Activated T-helper 17 cell treated with anti-CD3 and anti-CD28 coated beads, Interleukin-2, amount 50 U/mL, for 72 hours (primary cell): ENCODE data around the gene PTEN. TPM values are rescaled to one million over a fixed set of nuclear protein-coding genes. Genes with fewer than 3 reads are reported as not detected.
A peak's percentile ranks its signal among the peaks of the same experiment; 100 is the strongest.
"Not testable (repeated sequence)": the region's sequence is repeated elsewhere in the genome, so short reads cannot be mapped to it uniquely, and the experiment has no call there.

Source experiments
- ATAC-seq: fragments of 150-1000 bp; cut with Tn5 transposase; replicated peaks from 2 replicates; pipeline ENCODE4 v1.10.0; 2021; ENCODE audit warnings: mild to moderate bottlenecking, moderate library complexity
- H3K27ac Mint-ChIP-seq: one replicate; pipeline ENCODE4 v1.8.0; 2022; ENCODE audit warnings: mixed read lengths
- H3K27me3 Mint-ChIP-seq: one replicate; pipeline ENCODE4 v1.8.0; 2022; ENCODE audit warnings: mixed read lengths
- H3K36me3 Mint-ChIP-seq: one replicate; pipeline ENCODE4 v1.8.0; 2022; ENCODE audit warnings: low read depth, mild to moderate bottlenecking, mixed read lengths
- H3K4me1 Mint-ChIP-seq: one replicate; pipeline ENCODE4 v1.8.0; 2022; ENCODE audit warnings: mixed read lengths
- H3K4me3 Mint-ChIP-seq: one replicate; pipeline ENCODE4 v1.8.0; 2022; ENCODE audit warnings: mild to moderate bottlenecking, mixed read lengths
- H3K9me3 Mint-ChIP-seq: one replicate; pipeline ENCODE4 v1.8.0; 2022; ENCODE audit warnings: mixed read lengths
- total RNA-seq, 2 donors: library from RNA; stranded (reverse); gene quantifications; one replicate each; pipeline ENCODE4 v1.2.3, GENCODE V29; 2022

PTEN gene
- total RNA-seq, 2 donors from 2014 or later: 64.2 to 65.8 TPM

DNA sequence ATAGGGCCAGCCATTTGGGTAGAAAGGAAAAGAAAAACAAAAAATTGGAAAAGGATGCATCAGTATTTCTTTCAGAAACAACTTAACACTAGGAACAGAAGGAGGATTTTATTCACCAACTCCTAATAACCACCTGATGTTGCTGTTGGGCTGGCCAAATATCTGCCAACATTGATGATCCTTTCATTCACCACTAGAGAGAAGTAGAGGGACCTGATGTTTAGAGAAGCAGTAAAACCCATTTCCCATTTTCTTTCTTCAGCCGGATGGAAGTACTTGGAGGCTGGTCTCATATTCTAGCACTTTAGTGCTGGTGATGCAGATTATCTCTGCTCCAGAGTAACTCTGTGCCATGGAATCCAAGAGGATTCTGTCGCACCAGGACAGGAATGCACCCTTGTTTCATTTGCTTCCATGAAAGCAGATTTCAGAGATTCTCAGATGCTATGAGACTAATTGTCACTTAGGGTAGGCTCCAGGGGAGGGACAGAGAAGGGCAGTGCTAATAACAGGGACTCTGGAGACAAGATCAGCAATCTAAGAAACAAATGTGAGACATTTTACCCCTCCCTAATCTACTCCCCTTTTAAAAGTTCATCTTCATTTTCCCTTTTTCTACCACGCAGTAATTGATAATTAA is 3.1 kb upstream of the PTEN start:
- peaks cover 9% of the 10 kb centered on the region for H3K4me1 Mint-ChIP-seq
- peak overlapping the region; percentile 13 for H3K4me3 Mint-ChIP-seq
- no peaks in the 10 kb centered on the region for H3K27me3 Mint-ChIP-seq
- H3K9me3 Mint-ChIP-seq: no peaks in the 10 kb centered on the region
- ATAC-seq: no peak
- peaks cover 14% of the 10 kb centered on the region for H3K36me3 Mint-ChIP-seq
- H3K27ac Mint-ChIP-seq: no peak overlapping the region

DNA sequence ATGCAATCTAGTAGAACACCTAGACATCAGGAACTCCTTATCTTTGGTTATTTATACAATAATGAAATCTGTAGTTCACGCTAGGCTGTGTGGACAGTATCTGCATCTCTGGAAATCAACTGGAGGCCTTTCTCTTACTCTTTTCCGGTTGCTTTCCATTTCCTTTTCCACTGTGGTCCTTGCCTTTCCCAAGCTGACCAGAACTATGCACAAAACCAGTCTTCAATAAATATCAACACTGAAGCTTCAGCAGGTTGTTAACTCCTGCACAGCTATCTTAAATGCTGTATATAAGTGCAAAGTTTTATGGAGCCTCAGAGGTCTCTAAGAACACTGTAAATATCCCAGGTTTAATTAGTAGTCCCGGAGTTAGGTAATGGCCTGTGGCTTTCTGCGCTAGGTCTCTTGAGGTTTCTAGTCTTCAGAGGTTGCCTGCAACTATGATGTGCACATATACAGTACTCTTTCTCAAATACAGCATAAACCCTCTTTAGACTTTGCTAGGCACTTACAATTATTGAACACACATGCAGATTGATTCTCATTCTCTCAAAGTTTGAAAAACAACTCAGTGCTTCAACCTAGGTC is 2.5 kb upstream of the PTEN start:
- no peak for ATAC-seq
- no peak overlapping the region for H3K27ac Mint-ChIP-seq
- peak overlapping the region; percentile 96 for H3K4me3 Mint-ChIP-seq

GRCh38 chr10:87861566-87861952 is 1.9 kb upstream of the PTEN start:
- Mint-ChIP-seq H3K36me3 (peaks cover 27% of the 10 kb centered on the region), H3K4me3 (peak overlapping the region; percentile 96), H3K27me3 (no peaks in the 10 kb centered on the region), H3K27ac (peak overlapping the region; percentile 91), H3K9me3 (no peaks in the 10 kb centered on the region), H3K4me1 (peaks cover 18% of the 10 kb centered on the region)
- ATAC-seq: no peak

More for the DNA sequence above, 2.5 kb upstream of the PTEN start:
- H3K9me3 Mint-ChIP-seq: no peaks in the 10 kb centered on the region
- H3K4me1 Mint-ChIP-seq: peaks cover 16% of the 10 kb centered on the region
- peaks cover 21% of the 10 kb centered on the region for H3K36me3 Mint-ChIP-seq
- no peaks in the 10 kb centered on the region for H3K27me3 Mint-ChIP-seq

DNA sequence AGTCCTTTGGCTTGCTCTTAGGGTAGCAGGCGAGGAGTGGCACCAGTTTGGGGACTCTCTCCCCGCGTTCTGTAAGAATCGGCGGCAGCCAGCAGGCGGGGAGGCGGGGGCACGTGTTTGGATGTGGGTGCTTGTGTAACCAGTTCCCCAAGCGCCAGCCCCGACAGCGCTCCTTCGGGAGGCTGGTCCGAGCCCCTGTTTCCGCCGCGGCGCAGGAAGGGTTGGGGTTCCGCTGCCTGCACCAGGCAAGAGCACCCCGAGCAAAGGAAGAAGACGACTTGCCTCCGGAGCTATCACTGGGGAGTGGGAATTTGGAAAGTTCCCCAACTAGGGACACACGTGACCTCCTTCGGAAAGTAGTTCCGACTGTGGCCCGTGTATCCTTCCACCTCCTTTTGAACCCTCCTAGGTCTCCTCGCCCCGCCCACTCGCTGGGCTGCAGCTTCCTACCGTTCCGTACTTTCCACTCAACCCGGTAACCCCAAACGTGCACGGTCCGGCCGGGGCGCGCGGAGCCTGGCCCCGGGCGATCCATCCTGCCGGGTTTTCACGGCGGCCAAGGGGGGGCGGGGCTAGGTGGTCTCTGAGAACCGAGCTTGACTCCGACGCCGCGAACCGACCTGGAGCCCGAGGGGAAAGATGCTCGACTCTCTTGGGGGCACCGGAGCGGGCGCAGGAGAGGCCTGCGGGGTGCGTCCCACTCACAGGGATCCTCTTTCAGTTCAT is 1.3 kb upstream of the PTEN start:
- H3K27me3 Mint-ChIP-seq: no peaks in the 10 kb centered on the region
- H3K27ac Mint-ChIP-seq: peak overlapping the region; percentile 91
- peaks cover 33% of the 10 kb centered on the region for H3K36me3 Mint-ChIP-seq
- no peaks in the 10 kb centered on the region for H3K9me3 Mint-ChIP-seq
- peak; percentile 59 for ATAC-seq
- H3K4me1 Mint-ChIP-seq: peaks cover 23% of the 10 kb centered on the region
- peak overlapping the region; percentile 96 for H3K4me3 Mint-ChIP-seq

- peaks cover 23% of the 10 kb centered on the region for H3K4me1 Mint-ChIP-seq
- no peaks in the 10 kb centered on the region for H3K9me3 Mint-ChIP-seq
- H3K27ac Mint-ChIP-seq: peak overlapping the region; percentile 91
- ATAC-seq: peak; percentile 48
- H3K4me3 Mint-ChIP-seq: peak overlapping the region; percentile 96
- H3K36me3 Mint-ChIP-seq: peaks cover 38% of the 10 kb centered on the region
- no peaks in the 10 kb centered on the region for H3K27me3 Mint-ChIP-seq
Observed at GRCh38 chr10:87862679-87863052, 759 bp upstream of the PTEN start.

DNA sequence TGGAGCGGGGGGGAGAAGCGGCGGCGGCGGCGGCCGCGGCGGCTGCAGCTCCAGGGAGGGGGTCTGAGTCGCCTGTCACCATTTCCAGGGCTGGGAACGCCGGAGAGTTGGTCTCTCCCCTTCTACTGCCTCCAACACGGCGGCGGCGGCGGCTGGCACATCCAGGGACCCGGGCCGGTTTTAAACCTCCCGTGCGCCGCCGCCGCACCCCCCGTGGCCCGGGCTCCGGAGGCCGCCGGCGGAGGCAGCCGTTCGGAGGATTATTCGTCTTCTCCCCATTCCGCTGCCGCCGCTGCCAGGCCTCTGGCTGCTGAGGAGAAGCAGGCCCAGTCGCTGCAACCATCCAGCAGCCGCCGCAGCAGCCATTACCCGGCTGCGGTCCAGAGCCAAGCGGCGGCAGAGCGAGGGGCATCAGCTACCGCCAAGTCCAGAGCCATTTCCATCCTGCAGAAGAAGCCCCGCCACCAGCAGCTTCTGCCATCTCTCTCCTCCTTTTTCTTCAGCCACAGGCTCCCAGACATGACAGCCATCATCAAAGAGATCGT is 598 bp downstream of the PTEN start:
- H3K36me3 Mint-ChIP-seq: peaks cover 48% of the 10 kb centered on the region
- not testable (repeated sequence) for H3K27me3 Mint-ChIP-seq, H3K9me3 Mint-ChIP-seq
- H3K4me1 Mint-ChIP-seq: peaks cover 29% of the 10 kb centered on the region
- ATAC-seq: peak; percentile 9
- H3K27ac Mint-ChIP-seq: peak overlapping the region; percentile 90
- H3K4me3 Mint-ChIP-seq: peak overlapping the region; percentile 96

- Mint-ChIP-seq H3K4me1 (peaks cover 29% of the 10 kb centered on the region), H3K27me3 (no peaks in the 10 kb centered on the region), H3K27ac (peak overlapping the region; percentile 90), H3K4me3 (peak overlapping the region; percentile 96), H3K9me3 (no peaks in the 10 kb centered on the region), H3K36me3 (peaks cover 52% of the 10 kb centered on the region)
- ATAC-seq: peak; percentile 9
Observed at GRCh38 chr10:87864496-87865059, 1.2 kb downstream of the PTEN start.

- peak overlapping the region; percentile 90 for H3K27ac Mint-ChIP-seq
- H3K4me1 Mint-ChIP-seq: peaks cover 27% of the 10 kb centered on the region
- H3K36me3 Mint-ChIP-seq: peaks cover 52% of the 10 kb centered on the region
- H3K4me3 Mint-ChIP-seq: peak overlapping the region; percentile 96
- ATAC-seq: no peak
- no peaks in the 10 kb centered on the region for H3K9me3 Mint-ChIP-seq
- H3K27me3 Mint-ChIP-seq: no peaks in the 10 kb centered on the region
Observed at GRCh38 chr10:87865241-87865881, 1.9 kb downstream of the PTEN start.

- Mint-ChIP-seq H3K27ac (peak overlapping the region; percentile 47), H3K27me3 (no peaks in the 10 kb centered on the region), H3K36me3 (peaks cover 62% of the 10 kb centered on the region), H3K4me3 (peak overlapping the region; percentile 96), H3K4me1 (peaks cover 31% of the 10 kb centered on the region), H3K9me3 (no peaks in the 10 kb centered on the region)
- no peak for ATAC-seq
Observed at GRCh38 chr10:87866412-87866974, 3.1 kb downstream of the PTEN start.

DNA sequence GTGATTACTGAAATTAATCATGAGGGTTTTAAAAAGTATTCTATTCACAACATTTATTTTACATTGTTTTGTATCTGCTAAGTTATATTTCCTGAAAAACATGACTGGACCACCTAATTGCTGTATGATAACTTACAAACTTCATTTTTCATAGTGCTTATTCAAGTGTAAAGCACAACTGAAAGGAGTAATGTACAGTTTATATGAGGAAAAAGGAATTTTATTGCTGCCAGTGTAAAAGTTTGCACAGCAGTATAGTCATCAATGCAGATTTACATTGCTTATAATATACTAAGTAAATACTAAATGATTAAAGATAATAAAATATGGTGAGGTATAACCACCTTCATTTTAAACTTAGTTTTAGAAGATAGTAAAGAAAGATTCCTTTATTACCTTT is 4.0 kb downstream of the PTEN start:
- Mint-ChIP-seq H3K9me3 (no peaks in the 10 kb centered on the region), H3K27ac (no peak overlapping the region), H3K4me1 (peaks cover 29% of the 10 kb centered on the region), H3K36me3 (peaks cover 59% of the 10 kb centered on the region), H3K4me3 (peak overlapping the region; percentile 96), H3K27me3 (no peaks in the 10 kb centered on the region)
- ATAC-seq: no peak

- H3K27ac Mint-ChIP-seq: no peak overlapping the region
- no peaks in the 10 kb centered on the region for H3K27me3 Mint-ChIP-seq
- H3K4me3 Mint-ChIP-seq: peak overlapping the region; percentile 64
- peaks cover 35% of the 10 kb centered on the region for H3K4me1 Mint-ChIP-seq
- no peak for ATAC-seq
- no peaks in the 10 kb centered on the region for H3K9me3 Mint-ChIP-seq
- peaks cover 59% of the 10 kb centered on the region for H3K36me3 Mint-ChIP-seq
Observed at GRCh38 chr10:87868277-87868676, 4.9 kb downstream of the PTEN start.

DNA sequence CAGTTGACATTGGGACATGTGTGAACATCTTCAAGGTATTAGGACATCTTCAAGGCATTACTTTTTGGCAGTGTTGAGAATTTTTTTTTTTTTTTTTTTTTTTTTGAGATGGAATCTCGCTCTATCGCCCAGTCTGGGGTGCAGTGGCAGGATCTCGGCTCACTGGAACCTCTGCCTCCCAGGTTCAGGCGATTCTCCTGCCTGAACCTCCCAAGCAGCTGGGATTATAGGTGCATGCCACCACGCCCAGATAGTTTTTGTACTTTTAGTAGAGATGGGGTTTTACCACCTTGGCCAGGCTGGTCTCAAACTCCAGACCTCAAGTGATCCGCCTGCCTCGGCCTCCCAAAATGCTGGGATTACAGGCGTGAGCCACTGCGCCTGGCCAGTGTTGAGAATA is 5.7 kb downstream of the PTEN start:
- Mint-ChIP-seq H3K36me3 (peaks cover 64% of the 10 kb centered on the region), H3K4me3 (peak overlapping the region; percentile 64), H3K4me1 (peaks cover 35% of the 10 kb centered on the region)
- not testable (repeated sequence) for H3K9me3 Mint-ChIP-seq, ATAC-seq, H3K27me3 Mint-ChIP-seq, H3K27ac Mint-ChIP-seq

DNA sequence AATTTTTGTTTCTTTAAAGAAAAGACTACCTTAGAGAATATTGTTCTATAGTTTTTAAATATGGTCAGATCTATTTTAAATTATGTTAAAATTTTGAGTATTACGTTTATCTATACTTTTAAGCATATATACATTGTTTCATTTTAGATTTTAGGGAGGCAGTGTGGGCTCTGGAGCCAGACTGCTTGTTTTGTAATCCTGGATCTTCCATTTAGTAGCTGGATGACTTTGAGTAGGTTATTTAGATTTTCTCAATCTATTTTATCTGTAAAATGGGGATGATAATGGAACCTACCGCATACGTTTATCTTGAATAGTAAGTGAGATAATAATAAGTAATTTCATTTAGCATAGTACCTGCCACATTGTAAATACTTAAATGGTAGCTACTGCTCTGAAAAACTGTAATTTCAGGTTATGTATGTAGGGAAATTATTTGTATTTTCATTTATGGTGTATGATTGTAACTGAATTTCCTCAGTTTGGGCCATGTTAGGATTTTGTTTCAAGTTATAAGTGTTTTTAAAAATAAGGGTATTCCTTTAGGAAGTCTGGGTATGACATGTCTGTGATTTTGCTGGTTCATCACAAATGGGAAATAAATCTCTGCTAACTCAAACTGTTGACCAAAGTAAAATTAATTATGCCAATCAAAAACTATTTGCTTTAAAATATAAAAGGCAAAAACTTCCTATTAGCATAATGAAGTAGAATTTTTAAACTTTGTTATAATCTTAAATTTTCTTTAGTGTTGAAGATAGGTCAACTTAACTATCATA is 6.5 kb downstream of the PTEN start:
- no peak for ATAC-seq
- no peak overlapping the region for H3K4me3 Mint-ChIP-seq
- H3K27ac Mint-ChIP-seq: no peak overlapping the region
- H3K4me1 Mint-ChIP-seq: peaks cover 35% of the 10 kb centered on the region
- no peaks in the 10 kb centered on the region for H3K27me3 Mint-ChIP-seq
- no peaks in the 10 kb centered on the region for H3K9me3 Mint-ChIP-seq
- peaks cover 58% of the 10 kb centered on the region for H3K36me3 Mint-ChIP-seq
